ENCODE results near the gene CMIP.

GRCh38 chr16:81611721-81612120 lies 167.1 kb downstream of the CMIP start:
- TF ChIP-seq CTCF (IDR thresholded peaks at IDR 0.05): no peak
- TF ChIP-seq POLR2A (IDR thresholded peaks at IDR 0.05): no peak

Data from sigmoid colon (tissue), 3 donors.